ENCODE measurements around the gene UNC80.
"Not testable (repeated sequence)": the region's sequence is repeated elsewhere in the genome, so short reads cannot be mapped to it uniquely, and the experiment has no call there.

The UNC80 gene

GRCh38 chr2:209771474-209772289 lies at the start of gene UNC80:
Gene UNC80 (plus strand): TSS chr2:209771832. CDS start chr2:209772073, 241 bp downstream.
- DNase-seq: peak; percentile 65

GRCh38 chr2:209726311-209726710 lies 45.3 kb upstream of the UNC80 start:
- DNase-seq: no peak

GRCh38 chr2:209727077-209727476 lies 44.6 kb upstream of the UNC80 start:
- no peak for DNase-seq

GRCh38 chr2:209734805-209735204 lies 36.8 kb upstream of the UNC80 start:
- no peak for DNase-seq

GRCh38 chr2:209741953-209742352 lies 29.7 kb upstream of the UNC80 start:
- DNase-seq: no peak

GRCh38 chr2:209753020-209753419 lies 18.6 kb upstream of the UNC80 start:
- no peak for DNase-seq

GRCh38 chr2:209757163-209757562 lies 14.5 kb upstream of the UNC80 start:
- no peak for DNase-seq

- no peak for DNase-seq
These were observed 10.1 kb upstream of the UNC80 start for GRCh38 chr2:209761566-209761965.

- DNase-seq: no peak
These were observed 9.1 kb upstream of the UNC80 start for GRCh38 chr2:209762563-209762962.

- no peak for DNase-seq
These were observed 8.5 kb upstream of the UNC80 start for GRCh38 chr2:209763106-209763505.

GRCh38 chr2:209766613-209767012 lies 5.0 kb upstream of the UNC80 start:
- no peak for DNase-seq

GRCh38 chr2:209767316-209767715 lies 4.3 kb upstream of the UNC80 start:
- no peak for DNase-seq

GRCh38 chr2:209768557-209768956 lies 3.1 kb upstream of the UNC80 start:
- DNase-seq: no peak

- DNase-seq: peak; percentile 55
These were observed 656 bp downstream of the UNC80 start for GRCh38 chr2:209772290-209772685.

- DNase-seq: peak; percentile 49
These were observed 1.7 kb downstream of the UNC80 start for GRCh38 chr2:209773377-209773776.

- DNase-seq: no peak
These were observed 15.8 kb downstream of the UNC80 start for GRCh38 chr2:209787416-209787815.

GRCh38 chr2:209788925-209789324 lies 17.3 kb downstream of the UNC80 start:
- DNase-seq: no peak

- no peak for DNase-seq
These were observed 18.6 kb downstream of the UNC80 start for GRCh38 chr2:209790066-209790728.

GRCh38 chr2:209791151-209791550 lies 19.5 kb downstream of the UNC80 start:
- no peak for DNase-seq

GRCh38 chr2:209795425-209795824 lies 23.8 kb downstream of the UNC80 start:
- not testable (repeated sequence) for DNase-seq

GRCh38 chr2:209805351-209805750 lies 33.7 kb downstream of the UNC80 start:
- DNase-seq: no peak

GRCh38 chr2:209806318-209806717 lies 34.7 kb downstream of the UNC80 start:
- no peak for DNase-seq

GRCh38 chr2:209808521-209808920 lies 36.9 kb downstream of the UNC80 start:
- no peak for DNase-seq

- no peak for DNase-seq
These were observed 37.6 kb downstream of the UNC80 start for GRCh38 chr2:209809256-209809655.

Measured in NCI-H1694 treated with DMSO at 0.1 percent for 48 hours (cell line).